ENCODE data around the gene MARK3.
A peak's percentile ranks its signal among the peaks of the same experiment; 100 is the strongest.
"Not testable (repeated sequence)": the region's sequence is repeated elsewhere in the genome, so short reads cannot be mapped to it uniquely, and the experiment has no call there.

The MARK3 gene

DNA sequence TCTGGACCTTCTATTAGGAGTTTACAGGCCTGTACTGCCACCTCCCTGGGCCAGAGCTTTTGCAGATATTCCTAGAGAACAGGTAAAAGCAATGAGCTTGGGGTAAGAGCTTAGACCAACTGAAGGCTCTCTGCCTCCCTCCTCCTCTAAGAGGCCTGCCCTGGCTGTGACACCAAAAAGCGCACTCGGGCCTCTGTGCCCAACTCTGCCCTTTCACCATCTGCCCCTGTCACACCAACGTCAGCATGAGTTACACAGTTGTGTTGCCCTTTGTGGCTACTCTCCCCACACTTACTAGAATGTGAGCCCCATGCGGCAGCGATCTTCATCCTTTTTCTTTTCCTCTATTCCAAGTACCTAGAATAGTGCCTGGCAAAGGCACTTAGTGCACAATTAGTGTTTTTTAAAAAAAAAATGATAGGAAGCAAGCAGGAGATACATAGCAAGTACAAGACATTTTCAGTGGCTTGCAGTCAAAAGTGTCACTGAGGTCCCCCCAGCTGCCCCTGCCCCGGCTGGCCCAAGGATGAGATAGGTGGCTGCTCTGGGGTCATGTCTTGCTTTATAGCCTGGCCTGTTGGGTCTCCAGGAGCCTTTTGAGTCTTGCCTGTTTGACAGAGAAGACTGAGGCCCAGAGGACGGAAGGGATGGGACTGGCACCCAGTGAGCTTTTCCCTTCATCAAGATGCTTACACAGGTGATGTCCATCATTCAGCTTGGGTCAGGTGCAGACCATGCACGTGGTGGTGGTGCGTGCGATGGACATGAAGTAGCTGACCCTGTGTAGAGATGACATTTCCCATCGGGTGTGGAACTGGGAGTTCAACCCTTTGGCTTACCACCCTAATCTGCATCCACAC, 124.9 kb downstream of the MARK3 start:
- no peak for DNase-seq (ENCODE audit: low read depth in 2 of 3, low spot score in 1 of 3)

DNA sequence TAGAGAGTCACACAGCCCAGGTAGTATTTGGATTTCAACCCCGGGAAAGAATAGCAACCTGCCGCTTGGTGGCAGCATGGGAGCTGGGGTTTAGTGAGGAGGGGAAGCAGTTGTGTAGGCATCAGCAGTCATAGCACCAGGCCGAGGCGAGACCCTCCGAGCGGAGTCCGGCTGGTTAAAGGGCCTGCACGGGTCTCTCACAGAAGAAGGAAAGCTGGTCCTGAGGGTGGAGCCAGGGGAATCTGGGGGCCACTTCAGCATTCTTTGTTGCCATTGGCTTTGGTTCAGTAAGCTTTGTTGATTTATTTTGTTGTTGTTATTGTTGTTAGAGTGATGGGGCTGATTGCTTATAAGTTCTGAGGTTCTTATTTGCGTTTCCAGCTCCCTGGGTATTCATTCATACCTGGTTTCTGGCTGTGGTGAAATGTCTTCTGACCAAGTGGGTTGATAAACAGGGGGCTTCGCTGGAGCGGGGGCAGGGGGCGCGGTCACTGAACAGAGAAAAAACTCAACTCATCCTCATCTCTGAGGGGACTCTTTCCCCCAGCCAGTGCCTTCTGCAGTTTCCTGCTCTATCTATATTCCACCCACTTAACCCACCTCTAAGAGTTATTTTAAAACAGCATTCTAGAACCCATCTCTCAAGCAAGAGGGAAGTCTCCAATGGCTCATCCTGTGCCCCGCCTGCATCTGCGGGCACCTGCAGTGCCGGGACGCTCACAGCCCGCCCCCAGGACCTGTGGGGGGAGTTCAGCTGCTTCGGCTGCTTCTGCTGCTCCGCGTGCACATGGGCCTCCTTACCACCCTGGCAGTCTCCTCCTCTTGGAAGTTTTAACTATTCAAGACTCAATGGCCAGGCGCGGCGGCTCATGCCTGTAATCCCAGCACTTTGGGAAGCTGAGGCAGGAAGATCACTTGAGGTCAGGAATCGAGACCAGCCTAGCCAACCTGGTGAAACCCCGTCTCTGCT, 125.8 kb downstream of the MARK3 start:
- DNase-seq (ENCODE audit: low read depth in 2 of 3, low spot score in 1 of 3), result no peak

DNA sequence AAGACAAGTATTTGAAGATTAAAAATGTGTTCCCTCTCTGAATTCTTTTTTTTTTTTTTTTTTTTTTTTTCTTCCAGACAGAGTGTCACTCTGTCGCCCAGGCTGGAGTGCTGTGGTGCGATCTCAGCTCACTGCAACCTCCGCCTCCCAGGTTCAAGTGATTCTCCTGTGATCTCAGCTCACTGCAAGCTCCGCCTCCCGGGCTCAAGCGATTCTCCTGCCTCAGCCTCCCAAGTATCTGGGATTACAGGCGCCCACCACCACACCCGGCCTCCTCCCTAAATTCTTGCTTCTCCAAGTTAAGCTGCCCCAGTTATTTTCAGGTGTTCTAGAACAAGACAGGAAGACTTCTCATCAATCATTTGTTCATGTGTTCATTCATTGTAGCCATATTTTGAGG, 127.0 kb downstream of the MARK3 start:
- DNase-seq (ENCODE audit: low read depth in 2 of 3, low spot score in 1 of 3), result not testable (repeated sequence)

DNA sequence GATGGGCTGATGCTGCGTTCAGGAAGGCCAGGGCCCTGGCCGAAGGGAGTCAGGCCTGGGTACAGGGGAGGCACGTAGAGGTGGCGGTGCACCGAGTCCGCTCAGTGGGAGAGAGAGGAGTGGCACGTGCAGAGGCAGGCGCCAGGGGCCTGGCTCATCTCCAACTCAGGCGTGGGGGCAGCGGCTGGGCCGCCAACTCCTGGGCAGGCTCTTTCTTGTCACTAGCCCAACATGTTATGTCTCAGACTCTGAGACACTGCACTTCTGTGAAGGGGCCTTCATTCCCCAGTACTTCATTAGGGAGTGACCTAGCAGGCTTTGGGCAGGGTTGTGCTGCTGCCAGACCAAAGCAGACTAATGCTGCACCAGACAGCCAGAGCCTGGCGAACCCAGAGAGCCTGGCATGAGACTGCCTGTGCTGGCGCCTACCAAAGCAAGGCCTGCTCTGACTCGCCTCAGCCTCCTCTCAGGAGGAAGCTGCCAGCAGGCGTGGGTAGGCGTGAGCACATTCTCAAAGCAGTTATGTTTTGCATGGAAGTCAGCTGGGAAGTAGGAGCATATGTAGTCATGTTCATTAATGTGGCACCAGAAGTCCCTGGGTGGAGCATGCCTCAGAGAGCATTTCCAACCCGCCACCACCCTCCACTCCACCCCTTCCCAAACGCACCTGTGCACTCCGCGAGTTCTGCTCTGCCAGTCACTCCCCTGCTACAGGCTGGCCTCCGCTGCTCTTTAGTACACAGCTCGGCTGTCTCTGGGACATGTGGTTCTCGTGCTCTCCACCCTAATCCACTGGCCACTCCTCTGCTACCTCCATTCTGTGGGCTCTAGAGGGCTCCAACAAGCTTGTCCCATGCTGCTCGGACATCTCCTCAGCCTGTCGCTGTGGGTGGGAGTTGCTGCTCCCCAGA, 127.7 kb downstream of the MARK3 start:
- DNase-seq (ENCODE audit: low read depth in 2 of 3, low spot score in 1 of 3), result no peak

DNA sequence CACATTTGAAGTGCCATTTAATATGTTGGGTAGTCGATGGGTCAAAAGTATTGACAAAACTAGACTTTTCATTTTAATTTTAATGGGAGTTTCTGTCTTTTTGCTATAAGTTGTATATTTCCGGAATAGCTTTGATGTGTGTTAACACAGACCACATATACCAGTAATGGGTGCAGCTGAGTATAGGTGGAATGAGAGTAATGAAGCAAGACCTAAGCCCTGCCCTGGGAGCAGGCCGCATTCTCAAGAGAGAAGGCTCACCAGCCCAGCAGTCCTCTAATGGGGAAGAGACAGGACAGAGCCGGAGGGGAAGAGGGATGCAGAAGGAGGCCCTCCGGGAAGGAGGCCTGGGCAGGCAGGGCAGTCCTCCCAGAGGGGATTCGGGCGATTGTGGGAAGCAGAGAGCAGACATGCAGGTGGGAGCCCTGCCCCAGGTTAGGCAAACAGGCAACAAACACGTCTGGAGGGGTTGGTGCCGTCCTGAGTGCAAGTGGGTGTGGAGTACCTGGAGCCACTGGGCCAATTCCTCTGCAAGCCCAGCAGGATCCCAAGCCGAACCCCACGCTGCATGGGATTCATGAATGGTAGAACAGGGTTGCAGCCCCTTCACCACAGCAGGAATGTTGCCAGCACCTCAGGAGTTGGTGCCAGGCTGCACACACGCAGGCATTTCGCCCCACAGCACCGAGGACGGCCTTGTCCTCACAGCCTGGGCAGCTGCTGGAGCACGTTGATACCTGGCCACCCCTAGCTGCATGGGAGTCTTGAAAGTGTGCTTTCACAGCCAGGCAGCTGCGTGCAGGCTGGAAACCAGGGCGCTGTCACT, 129.6 kb downstream of the MARK3 start:
- no peak for DNase-seq (ENCODE audit: low read depth in 2 of 3, low spot score in 1 of 3)

DNA sequence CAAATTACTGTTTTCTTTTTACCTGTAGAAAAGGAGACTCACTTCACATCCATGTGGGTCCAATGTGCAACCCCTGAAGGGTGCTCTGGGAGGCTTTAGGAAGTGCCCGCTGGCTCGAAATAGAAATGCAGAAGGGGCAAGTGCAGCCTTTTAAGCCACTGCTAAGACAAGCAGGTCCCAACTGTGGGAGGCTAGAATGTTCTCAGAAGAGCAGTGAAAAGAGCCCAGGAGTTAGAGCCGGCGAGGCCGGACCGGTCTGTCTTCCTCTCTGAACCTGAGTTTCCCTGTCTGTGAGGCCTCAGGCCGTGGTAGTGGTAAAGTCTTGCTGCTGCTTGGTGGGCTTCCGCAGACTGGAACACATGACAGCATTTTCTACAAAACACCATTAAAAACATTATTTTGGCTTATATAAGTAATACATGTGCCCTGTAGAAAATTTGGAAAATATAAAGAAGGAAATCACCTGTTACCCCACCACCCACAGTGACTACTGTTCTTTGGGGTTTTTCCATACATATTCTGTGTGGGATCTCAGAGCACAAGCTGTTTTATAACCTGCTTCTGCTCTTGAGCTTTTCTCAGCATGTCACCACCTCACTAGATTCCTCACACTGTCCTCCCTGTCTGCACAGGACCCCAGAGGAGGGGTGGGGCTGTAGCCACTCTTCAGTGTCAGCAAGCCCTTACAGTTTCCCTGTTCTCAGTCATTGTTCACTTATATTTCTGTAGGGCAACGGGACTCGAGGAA, 131.4 kb downstream of the MARK3 start:
- no peak for DNase-seq (ENCODE audit: low read depth in 2 of 3, low spot score in 1 of 3)

DNA sequence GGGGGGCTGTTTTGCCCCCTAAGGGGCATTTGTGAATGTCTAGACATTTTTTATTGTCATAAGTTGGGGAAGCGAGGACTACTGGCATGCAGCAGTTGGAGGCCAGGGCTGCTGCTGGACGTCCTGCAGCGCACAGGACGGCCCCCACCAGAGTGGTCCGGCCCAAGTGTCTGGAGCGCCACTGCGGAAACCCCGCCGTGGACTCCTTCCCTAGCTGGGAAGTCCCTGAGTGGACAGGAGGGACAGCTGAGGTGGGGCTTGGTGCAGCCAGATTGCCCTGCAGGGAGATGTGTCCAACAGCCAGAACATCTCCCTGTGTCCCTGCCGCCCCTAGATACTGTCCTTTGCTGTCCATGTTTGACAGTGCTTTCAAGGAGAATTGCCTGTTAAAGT, 132.0 kb downstream of the MARK3 start:
- DNase-seq (ENCODE audit: low read depth in 2 of 3, low spot score in 1 of 3), result no peak

DNA sequence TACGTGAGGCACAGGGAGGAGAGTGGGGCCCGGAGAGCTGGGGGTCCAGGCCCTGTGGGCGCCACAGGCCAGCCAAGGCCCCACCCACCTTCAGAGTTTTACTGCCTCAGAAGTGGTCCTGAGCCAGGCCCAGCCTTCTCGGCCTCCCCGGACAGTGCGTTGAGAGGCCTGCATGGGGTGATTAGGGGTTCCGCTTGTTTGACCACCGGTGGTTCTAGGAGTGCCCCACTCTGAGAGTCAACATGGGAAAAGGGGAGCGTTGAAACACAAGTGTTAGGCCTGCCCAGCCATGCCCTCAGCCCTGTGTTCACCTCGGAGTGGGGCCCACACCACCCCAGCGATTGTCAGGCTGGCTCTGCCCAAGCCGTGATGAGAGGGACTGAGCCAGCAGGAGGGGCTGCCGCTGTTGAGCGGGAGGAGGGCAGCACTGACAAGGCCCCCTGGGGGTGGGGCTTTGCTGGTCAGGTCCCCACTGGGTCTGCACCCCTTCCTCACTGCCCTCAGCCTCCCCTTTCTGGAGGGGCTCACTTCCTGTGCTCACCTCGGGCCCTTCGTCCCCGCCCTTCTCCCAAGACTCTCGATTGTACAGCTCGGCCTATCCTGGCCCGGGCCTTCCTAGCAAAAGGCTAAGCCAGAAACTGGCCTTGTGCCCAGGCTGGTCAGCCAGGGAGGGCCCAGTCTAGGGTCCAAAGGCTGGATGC, 132.7 kb downstream of the MARK3 start:
- DNase-seq (ENCODE audit: low read depth in 2 of 3, low spot score in 1 of 3), result no peak

DNA sequence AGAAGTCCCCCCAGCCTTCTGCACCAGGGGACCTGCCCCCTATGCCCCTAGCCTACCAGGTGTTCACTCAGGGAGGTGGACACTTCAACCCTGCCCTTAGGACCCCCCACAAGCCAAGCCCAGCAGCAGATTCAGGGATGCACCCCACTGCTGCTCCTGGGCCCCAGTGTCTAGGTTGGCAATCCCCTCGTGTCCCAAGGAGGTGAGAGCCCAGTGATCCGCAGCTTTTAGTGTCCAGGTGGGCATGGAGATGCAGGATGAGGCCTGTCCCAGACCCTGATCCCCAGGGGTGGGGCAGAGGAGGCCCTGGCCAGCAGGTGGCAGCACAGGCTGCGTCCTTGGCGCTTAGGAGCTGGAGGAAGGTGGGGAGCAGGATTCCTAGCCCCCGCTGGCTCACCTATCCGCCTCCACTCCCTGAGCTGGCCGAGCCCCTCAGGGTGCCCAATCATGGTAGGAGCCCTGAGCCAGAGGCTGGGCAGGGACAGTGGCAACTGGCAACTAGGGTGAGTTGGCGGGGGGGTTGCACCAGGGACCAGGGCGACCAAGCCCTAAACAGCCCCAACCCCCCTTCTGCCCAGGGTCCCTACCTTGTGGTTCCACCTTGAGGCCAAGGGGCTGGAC, 133.3 kb downstream of the MARK3 start:
- peak in 2 of 3 donors; percentile 49 to 61 for DNase-seq (ENCODE audit: low read depth in 2 of 3, low spot score in 1 of 3)

DNA sequence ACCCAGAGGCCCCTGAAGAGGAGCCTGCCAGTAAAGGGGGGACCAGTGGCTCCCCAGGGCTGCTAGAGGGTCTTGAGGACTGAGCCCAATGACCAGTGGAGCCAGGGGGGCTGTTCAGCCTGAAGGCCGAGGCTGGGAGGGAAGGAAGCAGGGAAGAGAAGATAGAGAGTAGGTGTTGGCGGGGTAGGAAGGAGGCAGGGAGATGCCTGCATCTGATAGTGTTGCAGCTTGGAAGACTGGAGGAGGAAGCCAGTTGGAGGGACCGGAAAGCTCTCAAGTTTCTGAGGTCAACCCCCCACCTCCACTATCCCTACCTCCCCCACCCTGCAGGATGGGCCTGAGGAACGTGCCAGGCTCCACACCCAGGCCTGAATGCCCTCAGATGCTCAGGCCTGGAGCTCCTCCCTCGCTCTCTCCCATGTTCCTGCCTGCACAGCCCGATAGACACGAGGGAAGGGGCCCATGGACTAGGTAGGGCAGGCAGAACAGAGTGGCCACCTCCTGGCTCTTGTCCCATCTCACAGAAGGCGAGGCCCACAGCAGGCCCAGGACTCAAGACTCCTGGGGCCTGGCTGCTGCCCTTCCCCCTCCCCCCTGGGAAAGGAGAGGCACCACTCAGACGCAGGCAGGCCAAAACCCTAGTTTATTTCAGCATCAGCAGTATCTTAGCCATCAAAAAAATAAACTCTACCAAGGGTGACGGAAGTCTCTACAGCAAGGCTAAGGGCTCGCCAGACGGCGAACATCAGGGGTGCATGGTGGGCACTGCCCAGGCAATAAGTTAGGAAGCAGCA, 134.0 kb downstream of the MARK3 start:
- no peak for DNase-seq (ENCODE audit: low read depth in 2 of 3, low spot score in 1 of 3)

DNA sequence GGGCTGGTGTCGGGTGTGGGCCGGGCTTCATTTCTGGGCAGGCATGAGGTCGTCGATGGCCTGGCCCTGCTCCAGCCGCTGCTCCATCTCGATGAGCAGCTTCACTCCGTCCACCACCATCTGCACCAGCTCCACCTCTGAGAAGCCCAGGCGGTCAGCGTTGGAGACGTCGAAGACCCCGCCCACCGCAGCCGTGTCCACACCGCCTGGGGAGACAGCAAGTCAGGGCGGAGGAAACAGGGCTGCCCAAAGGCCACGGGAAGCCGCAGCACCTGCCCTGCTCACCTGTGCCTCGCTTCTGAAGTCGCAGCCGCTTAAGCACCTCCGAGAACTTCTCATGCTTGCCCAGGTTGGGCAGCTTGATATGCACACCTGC, 134.6 kb downstream of the MARK3 start:
- no peak for DNase-seq (ENCODE audit: low read depth in 2 of 3, low spot score in 1 of 3)

DNA sequence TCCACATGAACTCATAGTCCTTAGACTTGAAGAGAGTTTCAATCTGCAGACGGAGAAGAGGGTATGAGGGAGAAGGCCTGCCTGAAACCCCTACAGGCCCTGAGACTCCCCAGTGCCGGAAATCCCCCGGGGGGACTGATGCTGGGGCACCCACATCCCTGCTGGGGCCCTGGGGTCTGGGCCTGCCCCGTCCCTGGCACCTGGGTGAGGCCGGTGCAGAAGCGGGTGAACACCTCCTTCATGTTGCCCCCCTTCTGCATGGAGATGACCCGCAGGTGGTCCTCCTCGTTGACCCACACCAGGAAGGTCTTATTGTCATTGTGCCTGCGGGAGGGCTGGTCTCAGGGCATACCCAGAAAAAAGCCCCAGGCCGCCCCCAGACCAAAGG, 135.0 kb downstream of the MARK3 start:
- DNase-seq (ENCODE audit: low read depth in 2 of 3, low spot score in 1 of 3), result no peak

DNA sequence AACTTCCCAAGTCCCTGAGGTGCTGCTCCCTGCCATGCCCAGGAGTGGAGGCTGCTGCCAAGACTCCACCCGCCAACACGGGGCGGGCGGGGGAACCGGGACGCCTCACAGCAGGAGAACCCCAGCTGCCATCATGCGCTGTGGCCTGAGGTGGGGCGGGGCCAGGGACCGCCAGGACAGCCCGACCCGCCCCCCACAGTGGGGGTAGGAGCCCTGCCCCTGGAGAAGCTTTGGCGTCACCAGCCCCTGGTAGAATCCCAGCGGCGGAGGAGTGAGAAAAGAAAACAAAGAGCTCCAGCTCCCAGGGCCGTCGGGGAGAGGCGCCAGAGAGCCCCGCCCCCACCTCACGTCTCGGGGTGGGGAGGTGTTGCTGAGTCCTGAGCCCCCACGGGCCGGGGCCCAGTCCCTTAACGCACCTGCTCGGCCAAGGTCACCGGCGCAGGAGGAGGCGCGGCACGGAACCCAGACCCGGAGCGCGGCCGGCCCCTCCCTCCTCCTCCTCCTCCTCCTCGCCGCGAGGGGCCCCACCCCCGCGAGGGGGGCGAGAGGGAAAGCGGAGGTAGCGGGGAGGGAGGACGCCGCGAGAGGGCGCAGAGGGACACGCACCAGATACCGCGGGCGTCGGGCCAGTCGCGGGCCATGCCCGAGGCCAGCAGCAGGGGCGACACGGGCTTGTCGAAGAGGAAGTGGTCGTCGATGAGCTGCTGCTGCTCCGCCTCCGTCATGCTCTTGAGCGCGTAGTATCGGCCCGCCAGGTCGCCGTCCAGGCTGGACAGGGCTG, 135.6 kb downstream of the MARK3 start:
- DNase-seq (ENCODE audit: low read depth in 2 of 3, low spot score in 1 of 3), result peak in 1 of 3 donors; percentile 35

DNA sequence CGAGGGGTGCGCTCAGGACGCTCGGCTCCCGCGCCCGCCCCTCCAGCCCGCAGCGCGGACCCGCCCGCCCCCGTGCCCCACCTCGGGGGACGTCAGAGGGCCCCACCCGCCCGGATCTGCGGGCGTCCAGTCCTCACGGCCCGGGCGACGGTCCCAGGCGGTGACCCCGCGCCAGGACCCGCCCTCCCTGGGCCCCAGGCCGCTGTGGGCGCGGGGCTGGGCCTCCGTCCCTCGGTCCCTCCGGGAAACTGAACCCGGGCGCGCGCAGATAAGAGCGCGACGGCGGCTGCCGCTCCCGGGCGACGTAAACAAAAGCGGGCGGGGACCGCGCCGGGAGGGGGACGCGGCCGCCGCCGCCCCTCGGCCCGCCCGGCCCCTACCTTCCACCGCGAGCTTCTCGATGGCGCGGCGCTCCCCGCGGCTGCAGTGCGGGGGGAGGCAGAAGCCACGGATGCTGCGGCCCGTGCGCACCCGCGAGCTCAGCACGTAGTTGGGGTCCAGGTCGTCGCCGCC, 136.3 kb downstream of the MARK3 start:
- no peak for DNase-seq (ENCODE audit: low read depth in 2 of 3, low spot score in 1 of 3)

DNA sequence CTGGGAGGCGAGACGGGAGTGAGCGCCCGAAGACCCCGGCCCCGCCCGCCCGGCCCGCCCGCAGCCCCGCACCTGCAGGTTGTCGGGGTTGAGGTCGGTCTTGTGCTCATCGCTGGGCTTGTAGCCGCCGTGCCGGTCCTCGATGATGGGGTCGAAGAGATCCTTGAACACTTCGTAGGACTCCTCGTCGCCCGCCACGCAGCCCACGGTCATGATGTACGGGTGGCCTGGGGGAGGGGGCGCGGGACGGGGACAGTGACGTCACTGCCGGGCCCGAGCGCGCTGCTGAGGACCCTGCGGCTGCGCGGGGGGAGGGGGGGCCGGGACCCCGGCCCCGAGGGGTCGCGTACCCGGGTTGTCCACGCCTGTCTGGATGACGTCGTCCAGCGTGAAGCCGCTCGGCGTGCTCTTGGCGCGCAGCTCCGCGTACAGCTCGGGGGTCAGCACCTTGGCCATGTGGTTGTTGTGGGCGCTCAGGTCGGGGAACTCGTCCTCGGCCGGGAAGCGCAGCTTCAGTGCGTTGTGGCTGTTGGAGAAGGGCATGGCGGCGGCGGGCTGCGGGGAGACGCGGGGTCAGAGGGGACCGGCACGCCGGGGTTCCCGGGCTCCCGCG, 136.8 kb downstream of the MARK3 start:
- no peak for DNase-seq (ENCODE audit: low read depth in 2 of 3, low spot score in 1 of 3)

Measured in stimulated activated CD4-positive, alpha-beta T cell treated with anti-CD3 and anti-CD28 coated beads, Interleukin-12 subunit alpha, Interleukin-12 subunit beta, amount 100 ng/mL, for 48 hours (primary cell).